ENCODE data around the gene FTCD. TPM values are rescaled to one million over a fixed set of nuclear protein-coding genes. Genes with fewer than 3 reads are reported as not detected.

The FTCD gene
- total and polyA plus RNA-seq, 2 donors (not counting 1 experiment from before 2014, with no cell fraction given), result 0.27 to 1.3 TPM

- Histone ChIP-seq H3K9ac (ENCODE audit: insufficient read depth, low read length) (no peak overlapping the region), H3K36me3 (ENCODE audit: control insufficient read depth, insufficient read depth, low read length) (peaks cover 54% of the 10 kb centered on the region), H3K79me2 (ENCODE audit: control insufficient read depth, insufficient read depth, low read length) (peaks cover 85% of the 10 kb centered on the region), H2AFZ (ENCODE audit: low read length) (no peak overlapping the region), H3K27me3 (ENCODE audit: control insufficient read depth, insufficient read depth, low read length) (no peaks in the 10 kb centered on the region), H4K20me1 (ENCODE audit: control insufficient read depth, extremely low read depth, insufficient read depth, low read length) (peaks cover 4% of the 10 kb centered on the region), H3K4me3 (replicated peaks in 1 of 4; ENCODE audit: control extremely low read depth in 1 of 4, insufficient read depth in 1 of 4, low read depth in 3 of 4, low read length in 4 of 4) (no peak overlapping the region), H3K9me3 (ENCODE audit: control insufficient read depth, insufficient read depth, low read depth, low read length) (no peaks in the 10 kb centered on the region), H3K4me1 (ENCODE audit: control insufficient read depth, extremely low read depth, insufficient read depth, low read length) (peaks cover 2% of the 10 kb centered on the region), H3K27ac (ENCODE audit: insufficient read depth, low read length) (no peak overlapping the region), H3K4me2 (ENCODE audit: extremely low read depth, insufficient read depth, low read length) (no peak overlapping the region)
- TF ChIP-seq CTCF (conservative IDR thresholded peaks at IDR 0.05 in 1 of 2, IDR thresholded peaks at IDR 0.05 in 1 of 2; ENCODE audit: low read depth in 1 of 2, low read length in 2 of 2) (no peak), EZH2 (IDR thresholded peaks at IDR 0.05; ENCODE audit: low read length, missing control alignments) (no peak)
- no peak for DNase-seq (ENCODE audit: low read depth in 2 of 2)
Measured at GRCh38 chr21:46111193-46111571, 44.2 kb downstream of the FTCD start.

DNA sequence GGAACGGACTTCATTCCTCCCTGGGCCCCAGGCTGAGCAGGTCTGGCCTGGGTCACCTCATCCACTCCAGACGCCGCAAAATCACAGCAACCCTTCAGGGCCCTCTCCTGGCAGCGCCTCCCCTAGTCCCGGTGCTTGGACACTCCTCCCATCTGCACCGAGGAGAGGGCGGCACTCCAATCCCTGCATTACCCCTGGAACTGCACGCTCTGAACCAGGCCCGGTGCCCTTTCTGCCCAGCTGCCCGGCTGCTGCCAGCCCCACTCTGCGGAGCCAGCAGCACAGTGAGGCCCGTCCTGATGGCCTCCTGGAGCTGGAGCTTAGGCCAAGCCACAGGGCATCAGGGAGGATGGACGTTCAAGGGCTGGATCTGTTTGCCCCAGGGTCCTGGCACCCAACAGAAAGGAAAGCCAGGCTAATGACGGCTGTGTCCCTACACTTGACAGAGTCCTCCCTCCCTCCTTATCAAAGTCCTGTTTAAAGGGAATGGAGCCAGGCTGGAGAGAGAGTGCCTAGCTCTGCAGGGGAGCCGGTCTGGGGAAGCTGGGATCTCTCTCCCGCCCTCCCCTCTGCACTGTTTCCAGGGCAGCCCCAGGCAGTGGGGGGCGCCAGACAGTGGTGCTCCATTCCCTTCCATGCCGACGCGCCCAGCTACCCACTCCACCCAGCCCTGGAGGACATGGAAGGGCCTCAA, 44.7 kb downstream of the FTCD start:
- no peak for DNase-seq (ENCODE audit: low read depth in 2 of 2)
- H3K27ac ChIP-seq (ENCODE audit: insufficient read depth, low read length), result peak overlapping the region; percentile 38
- H4K20me1 ChIP-seq (ENCODE audit: control insufficient read depth, extremely low read depth, insufficient read depth, low read length), result peaks cover 6% of the 10 kb centered on the region
- TF ChIP-seq CTCF (conservative IDR thresholded peaks at IDR 0.05 in 1 of 2, IDR thresholded peaks at IDR 0.05 in 1 of 2; ENCODE audit: low read depth in 1 of 2, low read length in 2 of 2) (no peak), EZH2 (IDR thresholded peaks at IDR 0.05; ENCODE audit: low read length, missing control alignments) (no peak)
- peaks cover 2% of the 10 kb centered on the region for H3K4me1 ChIP-seq (ENCODE audit: control insufficient read depth, extremely low read depth, insufficient read depth, low read length)
- no peak overlapping the region for H2AFZ ChIP-seq (ENCODE audit: low read length)
- H3K9me3 ChIP-seq (ENCODE audit: control insufficient read depth, insufficient read depth, low read depth, low read length), result no peaks in the 10 kb centered on the region
- no peak overlapping the region for H3K4me2 ChIP-seq (ENCODE audit: extremely low read depth, insufficient read depth, low read length)
- no peak overlapping the region for H3K9ac ChIP-seq (ENCODE audit: insufficient read depth, low read length)
- H3K79me2 ChIP-seq (ENCODE audit: control insufficient read depth, insufficient read depth, low read length), result peaks cover 88% of the 10 kb centered on the region
- peaks cover 50% of the 10 kb centered on the region for H3K36me3 ChIP-seq (ENCODE audit: control insufficient read depth, insufficient read depth, low read length)
- H3K4me3 ChIP-seq (replicated peaks in 1 of 4; ENCODE audit: control extremely low read depth in 1 of 4, insufficient read depth in 1 of 4, low read depth in 3 of 4, low read length in 4 of 4), result no peak overlapping the region
- no peaks in the 10 kb centered on the region for H3K27me3 ChIP-seq (ENCODE audit: control insufficient read depth, insufficient read depth, low read length)

GRCh38 chr21:46109313-46110221, 45.8 kb downstream of the FTCD start:
- Histone ChIP-seq H4K20me1 (ENCODE audit: control insufficient read depth, extremely low read depth, insufficient read depth, low read length) (peaks cover 6% of the 10 kb centered on the region), H3K9me3 (ENCODE audit: control insufficient read depth, insufficient read depth, low read depth, low read length) (no peaks in the 10 kb centered on the region), H2AFZ (ENCODE audit: low read length) (no peak overlapping the region), H3K9ac (ENCODE audit: insufficient read depth, low read length) (no peak overlapping the region), H3K79me2 (ENCODE audit: control insufficient read depth, insufficient read depth, low read length) (peaks cover 89% of the 10 kb centered on the region), H3K36me3 (ENCODE audit: control insufficient read depth, insufficient read depth, low read length) (peaks cover 41% of the 10 kb centered on the region), H3K4me2 (ENCODE audit: extremely low read depth, insufficient read depth, low read length) (no peak overlapping the region), H3K27ac (ENCODE audit: insufficient read depth, low read length) (no peak overlapping the region), H3K4me3 (replicated peaks in 1 of 4; ENCODE audit: control extremely low read depth in 1 of 4, insufficient read depth in 1 of 4, low read depth in 3 of 4, low read length in 4 of 4) (no peak overlapping the region), H3K27me3 (ENCODE audit: control insufficient read depth, insufficient read depth, low read length) (no peaks in the 10 kb centered on the region), H3K4me1 (ENCODE audit: control insufficient read depth, extremely low read depth, insufficient read depth, low read length) (peaks cover 2% of the 10 kb centered on the region)
- DNase-seq (ENCODE audit: low read depth in 2 of 2), result no peak
- TF ChIP-seq EZH2 (IDR thresholded peaks at IDR 0.05; ENCODE audit: low read length, missing control alignments) (no peak), CTCF (conservative IDR thresholded peaks at IDR 0.05 in 1 of 2, IDR thresholded peaks at IDR 0.05 in 1 of 2; ENCODE audit: low read depth in 1 of 2, low read length in 2 of 2) (no peak)

All from fibroblast of lung (primary cell).